ENCODE measurements around the gene SLC17A7. TPM values are rescaled to one million over a fixed set of nuclear protein-coding genes. Genes with fewer than 3 reads are reported as not detected.

SLC17A7 gene
- total and polyA plus RNA-seq, 2 of the 8 experiments (the other 6 are each of a cell fraction or from before 2014, with no cell fraction given), result 2.7 to 3.0 TPM

DNA sequence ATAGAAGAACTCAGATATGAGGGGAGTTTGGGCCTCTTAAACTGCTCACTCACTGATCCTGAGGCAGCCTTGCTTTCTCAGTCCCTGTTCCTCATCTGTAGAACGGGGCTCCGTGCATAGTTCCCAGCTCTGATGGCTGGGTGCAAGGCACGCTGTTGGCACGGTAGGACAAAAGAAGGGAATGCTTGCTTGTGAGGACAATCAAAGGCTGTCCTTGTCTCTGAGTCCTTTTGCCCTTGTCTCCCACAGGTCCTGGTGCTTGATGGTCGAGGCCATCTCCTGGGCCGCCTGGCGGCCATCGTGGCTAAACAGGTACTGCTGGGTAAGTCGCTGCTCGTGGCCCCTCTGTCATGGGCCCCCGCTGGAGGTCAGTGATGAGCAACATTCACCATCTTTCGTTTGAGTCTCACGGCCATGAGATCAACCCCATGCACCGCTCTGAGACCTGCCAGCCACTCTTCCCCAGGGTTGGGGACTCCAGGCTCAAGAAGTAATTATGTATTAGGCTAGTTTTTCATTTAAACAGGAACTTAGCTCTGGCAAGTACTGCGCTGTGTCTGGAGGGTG, 48.4 kb upstream of the SLC17A7 start:
- Histone ChIP-seq H3K4me1 (replicated peaks in 1 of 4; ENCODE audit: control insufficient read depth in 3 of 4, insufficient read depth in 4 of 4, low read length in 3 of 4) (peaks cover 0 to 8% (median 2%) of the 10 kb centered on the region in 4 experiments; a peak in 3 of 7 replicates), H2BK120ac (replicated peaks; ENCODE audit: low read depth, low read length) (no peak overlapping the region), H2BK15ac (ENCODE audit: low read length) (no peak overlapping the region), H3K36me3 (ENCODE audit: control insufficient read depth in 2 of 4, insufficient read depth in 4 of 4, low read length in 3 of 4) (peaks cover 26 to 49% (median 36%) of the 10 kb centered on the region in 4 experiments), H4K5ac (ENCODE audit: insufficient read length, low read depth, low read length) (peak overlapping the region; percentile 13), H3K56ac (replicated peaks; ENCODE audit: insufficient read length, low read depth, low read length) (peak overlapping the region; percentile 17), H3K79me2 (ENCODE audit: control insufficient read depth in 1 of 2, insufficient read depth in 2 of 2, low read length in 2 of 2) (peaks cover 20 to 31% of the 10 kb centered on the region in 2 experiments), H3K4me2 (ENCODE audit: insufficient read depth in 1 of 2, low read depth in 2 of 2, low read length in 2 of 2) (peak overlapping the region; percentile 85 to 98), H3K23ac (ENCODE audit: insufficient read length) (no peak overlapping the region), H2AFZ (ENCODE audit: low read length) (no peak overlapping the region), H4K20me1 (replicated peaks in 1 of 2; ENCODE audit: control insufficient read depth in 1 of 2, insufficient read depth in 2 of 2, low read length in 2 of 2) (peaks cover 15 to 20% of the 10 kb centered on the region in 2 experiments), H3K27me3 (replicated peaks in 1 of 4; ENCODE audit: control insufficient read depth in 3 of 4, extremely low read depth in 1 of 4, insufficient read depth in 3 of 4, low read length in 3 of 4) (no peaks in the 10 kb centered on the region), H2BK5ac (ENCODE audit: low read depth, low read length) (peak overlapping the region; percentile 99), H3K9me3 (ENCODE audit: insufficient read depth in 2 of 2, low read depth in 1 of 2, low read length in 1 of 2) (no peaks in the 10 kb centered on the region), H3K9ac (replicated peaks in 1 of 4; ENCODE audit: extremely low read depth in 1 of 4, low read depth in 3 of 4, low read length in 3 of 4) (peak overlapping the region in 3 of 4 experiments; percentile 99 to 100 (median 100); a peak in 6 of 7 replicates), H3K4me3 (ENCODE audit: extremely low read depth in 1 of 4, insufficient read depth in 2 of 4, low read depth in 3 of 4, low read length in 4 of 4) (peak overlapping the region; percentile 96 to 100 (median 100); a peak in 7 of 8 replicates), H4K8ac (ENCODE audit: extremely low read depth, insufficient read depth, low read length) (peak overlapping the region; percentile 82), H3K23me2 (ENCODE audit: low read depth, low read length) (peaks cover 12% of the 10 kb centered on the region), H4K91ac (replicated peaks; ENCODE audit: insufficient read length, low read length) (no peak overlapping the region), H3K18ac (ENCODE audit: extremely low read depth, low read length) (peak overlapping the region; percentile 26), H3K79me1 (ENCODE audit: low read depth, low read length) (peaks cover 2% of the 10 kb centered on the region; the same call in 1 of the 2 replicates), H3K4ac (replicated peaks; ENCODE audit: insufficient read length, low read depth, low read length) (peak overlapping the region; percentile 22), H2BK20ac (ENCODE audit: low read length) (no peak overlapping the region), H3K14ac (ENCODE audit: insufficient read length) (no peak overlapping the region), H2AK5ac (ENCODE audit: low read depth, low read length) (no peak overlapping the region), H2BK12ac (ENCODE audit: low read depth, low read length) (no peak overlapping the region), H3K27ac (ENCODE audit: low read depth, low read length) (peak overlapping the region; percentile 98)
- 83% methylated on average over 15 of the region's 15 CpGs; no CpG with 5 or more reads in 1 of the 2 experiments for WGBS, 2 experiments (ENCODE audit: extremely low coverage in 1 of 2, insufficient coverage in 1 of 2, insufficient read length in 1 of 2, insufficient replicate concordance in 2 of 2, low coverage in 1 of 2, low lambda C conversion rate in 2 of 2, missing lambda C conversion rate in 1 of 2)
- DNase-seq (ENCODE audit: low read depth in 1 of 2, low spot score in 2 of 2) (no peak), FAIRE-seq (no peak)
- TF ChIP-seq POLR2A (IDR thresholded peaks at IDR 0.05; ENCODE audit: control extremely low read depth in 1 of 2, low read depth in 2 of 2, low read length in 2 of 2) (peak; percentile 73 to 74), BACH1 (IDR thresholded peaks at IDR 0.05; ENCODE audit: low read length) (no peak), TAF1 (IDR thresholded peaks at IDR 0.05; ENCODE audit: low read depth, low read length) (0 out of 2 replicates have a peak, but pooled peaks have one; percentile 25), POLR2AphosphoS5 (IDR thresholded peaks at IDR 0.05; ENCODE audit: low read depth, low read length) (peak; percentile 83)
- POLR2A ChIA-PET (ENCODE audit: partially characterized antibody), result interaction anchor here (0.6 to 10.8 kb wide), 23 partner anchors 6 to 268 kb away, joined by 3 to 138 read pairs (median 10); partner anchors contain the start of genes FCGRT, NOSIP, PIH1D1 and PRR12
- CTCF ChIA-PET (ENCODE audit: partially characterized antibody), result interaction anchor here (0.6 to 3.0 kb wide), 4 partner anchors 11 to 999 kb away, joined by 3 to 9 read pairs (median 4); partner anchors contain the start of genes RPL18 and SPHK2
